Stimulated activated CD4-positive, alpha-beta T cell treated with anti-CD3 and anti-CD28 coated beads, Interleukin-15, amount 100 ng/mL, for 1 hour (primary cell): Measurements from ENCODE around the gene COPZ2.
"Not testable (repeated sequence)": the region's sequence is repeated elsewhere in the genome, so short reads cannot be mapped to it uniquely, and the experiment has no call there.

Experiments used
- DNase-seq, 2 donors: peaks; one replicate each; pipeline ENCODE4 v3.0.0-alpha.2; 2020; ENCODE audit warnings: low read depth in 1 of 2, low spot score in 1 of 2

Gene COPZ2

DNA sequence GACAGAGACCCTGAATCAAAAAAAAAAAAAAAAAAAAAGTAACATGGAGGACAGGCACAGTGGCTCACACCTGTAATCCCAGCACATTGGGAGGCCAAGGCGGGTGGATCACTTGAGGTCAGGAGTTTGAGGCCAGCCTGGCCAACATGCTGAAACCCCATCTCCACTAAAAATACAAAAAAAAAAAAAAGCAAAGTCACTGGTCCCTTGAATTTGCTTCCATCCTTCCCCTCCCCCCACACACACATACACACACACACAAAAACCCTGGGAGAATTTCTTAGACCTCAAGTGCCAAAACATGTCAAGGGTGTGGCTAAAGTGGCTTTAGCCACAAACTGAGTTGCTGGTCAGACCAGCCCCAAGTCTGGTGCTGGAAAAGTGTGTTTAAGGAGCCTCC is 49.2 kb downstream of the COPZ2 start:
- not testable (repeated sequence) for DNase-seq

DNA sequence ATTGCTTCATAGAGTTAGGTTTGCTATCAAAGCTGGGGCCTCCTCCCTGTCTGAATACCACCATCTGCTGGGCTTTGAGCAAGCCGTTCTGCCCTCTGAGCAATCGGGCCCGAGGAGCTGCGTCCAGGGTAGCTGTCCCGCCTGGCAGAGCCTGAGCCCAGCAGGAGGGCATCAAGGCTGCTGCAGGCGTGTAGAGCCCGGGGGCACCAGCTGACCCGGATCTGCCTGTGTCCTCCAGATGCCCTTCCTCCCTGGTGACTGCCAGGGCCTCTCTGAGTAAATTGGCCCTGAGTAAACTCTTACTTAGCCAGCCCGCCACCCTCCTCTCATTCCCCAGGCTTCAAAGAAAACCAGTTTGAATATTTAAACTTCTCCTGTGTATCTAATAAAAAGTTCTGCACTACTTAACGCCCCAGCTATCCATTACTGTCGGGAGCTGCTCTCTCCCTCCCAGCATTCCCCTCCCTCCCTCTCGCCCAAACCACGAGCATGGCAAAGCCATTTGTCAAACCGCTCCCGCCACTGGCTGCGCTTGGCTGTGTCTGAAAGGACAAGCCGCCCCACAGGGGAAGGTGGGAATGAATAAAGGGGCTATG is 50.3 kb downstream of the COPZ2 start:
- DNase-seq: no peak

DNA sequence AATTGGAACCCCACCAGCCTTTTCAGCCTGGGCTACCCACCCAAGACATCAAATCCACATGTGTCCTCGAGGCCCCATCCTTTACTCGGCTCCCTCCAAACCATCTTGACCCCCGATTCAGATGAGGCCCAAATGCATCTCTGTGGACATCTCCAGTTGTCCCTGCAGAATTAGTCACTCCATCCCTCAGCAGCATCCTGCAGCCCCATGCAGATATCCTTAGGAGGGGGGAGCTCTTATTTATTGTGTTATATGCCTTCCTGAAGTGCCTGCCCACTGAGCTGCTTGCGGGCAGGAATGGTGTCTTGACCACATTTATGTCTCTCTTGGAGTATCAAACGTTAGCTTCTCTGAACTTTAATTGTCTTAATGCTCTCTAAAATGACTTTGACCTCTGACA is 51.1 kb downstream of the COPZ2 start:
- no peak for DNase-seq

DNA sequence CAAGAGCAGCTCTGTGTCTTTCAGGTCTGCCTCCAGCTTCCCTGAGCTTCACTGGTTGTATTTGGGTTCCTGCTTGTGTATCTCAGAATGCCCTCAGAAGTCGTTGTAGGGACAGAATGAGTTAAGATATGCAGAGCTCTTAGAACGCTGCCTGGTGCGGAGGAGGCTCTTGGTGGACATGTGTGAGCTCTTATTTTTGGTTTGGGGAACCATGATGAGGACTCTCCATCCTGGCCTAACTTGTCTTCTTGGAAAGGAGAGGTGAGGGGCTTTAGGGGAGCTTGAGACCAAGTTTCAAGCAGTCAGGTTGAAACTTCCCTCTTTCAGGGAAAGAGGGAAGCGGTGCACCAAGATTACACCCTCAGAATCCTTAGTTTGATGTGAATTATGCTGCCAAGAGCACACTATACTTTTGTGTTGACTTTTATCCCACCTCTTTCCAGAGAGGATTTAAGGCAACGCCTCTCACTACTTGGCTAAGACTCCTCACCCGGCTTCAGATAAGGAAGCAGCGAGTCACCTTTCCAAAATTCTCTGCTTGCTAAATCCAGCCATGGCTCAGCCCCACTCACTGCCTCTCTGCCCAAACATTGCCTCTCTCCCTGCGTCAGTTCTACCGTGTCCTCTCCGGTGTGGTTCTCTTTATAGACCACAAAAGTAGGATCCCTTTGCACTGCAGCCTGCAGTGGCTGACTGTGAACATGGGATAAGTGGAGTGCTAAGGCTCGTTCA is 53.9 kb downstream of the COPZ2 start:
- DNase-seq: no peak

DNA sequence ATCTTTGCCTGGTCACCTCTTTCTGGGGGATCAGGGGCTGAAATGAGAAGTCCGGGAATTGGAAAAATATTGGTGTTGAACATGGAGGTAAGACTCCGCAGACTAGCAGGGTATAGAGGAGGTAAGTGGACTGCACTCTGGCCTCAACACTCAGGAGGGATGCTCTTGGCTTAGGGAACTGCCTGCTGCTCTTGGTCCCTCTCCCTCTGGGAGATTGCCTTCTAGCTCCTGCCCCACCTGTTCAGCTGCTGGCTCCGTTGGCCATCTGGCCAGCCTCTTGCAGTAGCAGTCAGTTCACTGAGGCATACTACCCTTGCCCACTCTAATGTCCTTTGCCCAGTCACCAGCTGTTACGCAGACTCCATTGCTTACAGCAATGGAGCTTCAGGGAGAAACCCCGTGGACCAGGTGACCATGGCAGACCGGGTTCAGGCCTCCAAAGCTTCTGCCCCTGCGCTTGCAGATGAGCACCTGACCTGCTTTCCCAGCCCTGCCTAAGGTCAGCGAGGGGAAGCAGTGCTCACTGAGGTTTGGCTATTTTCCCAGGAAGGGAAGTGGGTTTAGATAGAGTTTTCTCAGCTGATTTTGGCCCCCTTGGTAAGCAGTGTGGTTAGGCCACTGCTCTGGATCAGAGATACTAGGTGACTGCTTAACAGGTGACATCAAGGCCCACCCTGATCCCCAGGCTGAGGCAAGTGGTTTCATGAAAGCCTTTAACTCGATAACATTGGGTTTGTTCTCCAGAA is 54.8 kb downstream of the COPZ2 start:
- no peak for DNase-seq

DNA sequence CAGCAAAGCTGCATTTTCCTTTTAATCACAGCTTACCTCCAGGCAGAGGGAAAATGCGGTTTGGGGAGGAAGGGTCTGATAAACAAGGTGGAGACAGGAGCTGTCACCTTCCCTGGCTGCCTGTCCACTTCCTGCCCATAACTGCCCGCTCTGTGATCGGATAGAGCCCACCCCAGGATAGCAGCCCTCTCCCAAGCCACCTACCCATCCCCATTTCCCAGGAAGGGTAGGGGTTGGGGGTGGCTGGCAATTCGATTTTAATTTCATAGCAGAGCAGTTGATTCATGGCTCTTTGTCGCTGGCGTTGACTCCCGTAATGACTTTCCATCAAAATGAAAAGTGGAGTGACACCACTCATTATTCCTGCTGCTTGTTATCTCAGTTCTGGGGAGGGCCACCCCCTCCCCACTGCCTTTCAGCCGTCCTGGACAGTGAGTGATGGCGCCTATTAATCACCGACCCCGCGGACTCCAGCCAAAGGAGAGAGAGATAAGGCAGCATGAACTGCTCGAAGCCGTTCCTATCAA is 55.4 kb downstream of the COPZ2 start:
- DNase-seq: no peak

DNA sequence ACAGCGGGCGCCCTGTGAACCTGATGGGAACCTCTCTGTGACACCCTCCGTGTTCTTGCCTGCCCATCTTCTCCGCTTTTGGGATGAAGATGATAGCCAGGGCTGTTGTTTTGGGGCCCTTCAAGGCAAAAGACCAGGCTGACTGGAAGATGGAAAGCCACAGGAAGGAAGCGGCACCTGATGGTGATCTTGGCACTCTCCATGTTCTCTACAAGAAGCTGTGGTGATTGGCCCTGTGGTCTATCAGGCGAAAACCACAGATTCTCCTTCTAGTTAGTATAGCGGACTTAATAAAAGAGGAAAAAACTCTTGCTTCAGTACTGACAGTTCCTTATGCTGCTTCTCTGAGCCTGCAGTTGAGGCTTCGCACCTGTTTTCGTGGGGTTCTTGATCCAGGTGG is 56.1 kb downstream of the COPZ2 start:
- DNase-seq: no peak

DNA sequence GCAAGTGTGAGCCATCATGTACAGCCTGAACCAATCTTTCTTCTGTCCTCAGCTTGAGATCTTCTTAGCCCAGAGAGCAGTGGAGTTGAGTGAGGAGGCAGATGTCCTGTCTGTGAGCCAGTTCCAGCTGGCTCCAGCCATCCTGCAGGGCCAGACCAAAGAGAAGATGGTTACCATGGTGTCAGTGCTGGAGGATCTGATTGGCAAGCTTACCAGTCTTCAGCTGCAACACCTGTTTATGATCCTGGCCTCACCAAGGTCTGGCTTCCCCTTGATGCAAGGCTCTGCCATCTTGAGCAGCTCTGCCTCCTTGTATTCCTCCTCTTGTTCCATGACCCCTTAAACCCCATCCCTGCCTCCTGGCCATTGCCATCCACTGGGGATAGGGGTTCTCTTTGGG is 57.1 kb downstream of the COPZ2 start:
- no peak for DNase-seq

DNA sequence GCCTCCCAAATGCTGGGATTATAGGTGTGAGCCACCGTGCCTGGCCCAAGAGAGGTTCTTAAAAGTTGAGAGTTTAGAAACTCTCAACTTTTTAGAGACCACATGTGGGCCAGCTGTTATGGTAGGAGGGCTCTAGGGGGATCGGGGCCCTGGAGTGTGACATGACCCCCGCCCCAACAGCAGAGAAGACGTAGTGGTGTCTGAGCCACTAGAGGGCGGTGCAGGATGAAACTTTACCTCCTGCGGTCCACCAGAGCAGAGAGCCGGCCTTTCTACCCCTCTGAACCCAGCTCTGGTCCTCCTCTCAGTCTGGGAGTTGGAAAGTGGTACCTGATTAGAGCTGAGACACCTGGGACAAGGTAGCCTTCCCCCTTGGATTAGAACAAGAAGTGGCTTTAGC is 59.3 kb downstream of the COPZ2 start:
- peak in 1 of 2 donors; percentile 25 for DNase-seq
